ENCODE data around the gene BATF3.

GRCh38 chr1:212655668-212656440, 43.8 kb downstream of the BATF3 start:
- TF ChIP-seq CTCF (IDR thresholded peaks at IDR 0.05) (no peak), POLR2A (IDR thresholded peaks at IDR 0.05) (no peak), EP300 (IDR thresholded peaks at IDR 0.05) (no peak), POLR2AphosphoS5 (IDR thresholded peaks at IDR 0.05) (no peak)
